Ectodermal cell (in vitro differentiated cells): Measurements from ENCODE around the gene NDUFV3.

ENCODE experiments used
- H3K27ac ChIP-seq: 2 replicates; pipeline ENCODE4 v1.7.0; 2013; ENCODE audit warnings: mild to moderate bottlenecking, low read depth, low read length; ENCODE audit not compliant: insufficient read depth, poor library complexity, severe bottlenecking
- H3K27me3 ChIP-seq: 2 replicates; pipeline ENCODE4 v1.7.0; 2013; ENCODE audit warnings: mild to moderate bottlenecking, low read length; ENCODE audit not compliant: insufficient read depth, control insufficient read depth, poor library complexity, severe bottlenecking
- H3K36me3 ChIP-seq: one replicate; pipeline ENCODE4 v1.7.0; 2013; ENCODE audit warnings: low read length; ENCODE audit not compliant: control insufficient read depth, insufficient read depth
- H3K4me1 ChIP-seq: one replicate; pipeline ENCODE4 v1.7.0; 2013; ENCODE audit warnings: low read length; ENCODE audit not compliant: control insufficient read depth, insufficient read depth
- H3K4me3 ChIP-seq: 2 replicates; pipeline ENCODE4 v1.7.0; 2013; ENCODE audit warnings: low read depth, low read length, control low read depth; ENCODE audit not compliant: insufficient read depth
- H3K9me3 ChIP-seq: 2 replicates; pipeline ENCODE4 v1.7.0; 2013; ENCODE audit warnings: mild to moderate bottlenecking, low read length, moderate library complexity; ENCODE audit not compliant: control insufficient read depth
- WGBS, 2 experiments: methylation state at CpG; one replicate each; pipeline ENCODE4 v1.1.7; 2013; ENCODE audit warnings: missing lambda C conversion rate in 2 of 2; 5-methylcytosine and 5-hydroxymethylcytosine counted together

NDUFV3 gene

GRCh38 chr21:42849759-42850412, 43.2 kb upstream of the NDUFV3 start:
- H3K4me3 ChIP-seq = no peak overlapping the region
- peaks cover 30% of the 10 kb centered on the region for H3K36me3 ChIP-seq
- H3K4me1 ChIP-seq = no peaks in the 10 kb centered on the region
- H3K27ac ChIP-seq = no peak overlapping the region
- H3K9me3 ChIP-seq = no peaks in the 10 kb centered on the region
- WGBS, 2 experiments = 95 to 98% methylated on average over 29 of the region's 29 CpGs
- H3K27me3 ChIP-seq = no peaks in the 10 kb centered on the region

GRCh38 chr21:42850463-42850862, 42.6 kb upstream of the NDUFV3 start:
- 90 to 92% methylated on average over 10 of the region's 10 CpGs for WGBS, 2 experiments
- no peaks in the 10 kb centered on the region for H3K4me1 ChIP-seq
- no peaks in the 10 kb centered on the region for H3K27me3 ChIP-seq
- peaks cover 35% of the 10 kb centered on the region for H3K36me3 ChIP-seq
- H3K27ac ChIP-seq = no peak overlapping the region
- no peaks in the 10 kb centered on the region for H3K9me3 ChIP-seq
- no peak overlapping the region for H3K4me3 ChIP-seq

DNA sequence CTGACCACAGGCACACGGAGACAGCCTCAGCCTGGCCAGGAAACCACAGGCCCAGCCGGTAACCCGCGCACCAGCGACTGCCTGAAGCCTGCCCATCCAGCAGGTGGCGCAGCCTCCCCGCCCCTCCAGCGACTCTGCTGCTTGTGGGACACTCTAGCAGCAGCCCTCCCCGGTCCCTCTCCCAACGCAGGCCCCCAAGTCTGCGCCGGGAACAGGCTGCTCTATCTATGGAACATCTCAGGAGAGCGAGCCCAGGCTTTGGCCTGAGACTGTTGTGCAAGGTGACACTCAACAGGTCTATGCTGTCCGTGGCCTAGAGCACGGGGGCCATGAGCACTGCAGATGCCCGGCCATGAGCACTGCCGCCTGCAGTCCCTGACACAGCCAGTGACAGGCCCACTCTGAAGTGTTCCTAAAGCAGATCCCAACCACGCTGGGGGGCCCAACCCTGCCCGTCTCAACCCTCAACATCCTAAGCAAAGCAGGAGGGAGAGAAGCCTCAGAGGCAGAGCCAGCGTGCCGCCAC, 42.2 kb upstream of the NDUFV3 start:
- H3K4me1 ChIP-seq = no peaks in the 10 kb centered on the region
- no peaks in the 10 kb centered on the region for H3K9me3 ChIP-seq
- H3K4me3 ChIP-seq = no peak overlapping the region
- WGBS, 2 experiments = 89 to 91% methylated on average over 21 of the region's 21 CpGs
- H3K36me3 ChIP-seq = peaks cover 39% of the 10 kb centered on the region
- H3K27me3 ChIP-seq = no peaks in the 10 kb centered on the region
- H3K27ac ChIP-seq = no peak overlapping the region

- Histone ChIP-seq H3K27me3 (no peaks in the 10 kb centered on the region), H3K36me3 (peaks cover 42% of the 10 kb centered on the region)
These were observed 41.1 kb upstream of the NDUFV3 start for GRCh38 chr21:42851812-42852665.

GRCh38 chr21:42852925-42853570, 40.1 kb upstream of the NDUFV3 start:
- peaks cover 43% of the 10 kb centered on the region for H3K36me3 ChIP-seq
- WGBS, 2 experiments = 95 to 96% methylated on average over 20 of the region's 20 CpGs
- no peak overlapping the region for H3K27ac ChIP-seq
- H3K4me3 ChIP-seq = no peak overlapping the region
- no peaks in the 10 kb centered on the region for H3K27me3 ChIP-seq
- no peaks in the 10 kb centered on the region for H3K4me1 ChIP-seq
- no peaks in the 10 kb centered on the region for H3K9me3 ChIP-seq

More at GRCh38 chr21:42851812-42852665, 41.1 kb upstream of the NDUFV3 start:
- Histone ChIP-seq H3K27ac (no peak overlapping the region), H3K9me3 (no peaks in the 10 kb centered on the region), H3K4me1 (no peaks in the 10 kb centered on the region), H3K4me3 (no peak overlapping the region)
- WGBS, 2 experiments = 95 to 96% methylated on average over 19 of the region's 19 CpGs

DNA sequence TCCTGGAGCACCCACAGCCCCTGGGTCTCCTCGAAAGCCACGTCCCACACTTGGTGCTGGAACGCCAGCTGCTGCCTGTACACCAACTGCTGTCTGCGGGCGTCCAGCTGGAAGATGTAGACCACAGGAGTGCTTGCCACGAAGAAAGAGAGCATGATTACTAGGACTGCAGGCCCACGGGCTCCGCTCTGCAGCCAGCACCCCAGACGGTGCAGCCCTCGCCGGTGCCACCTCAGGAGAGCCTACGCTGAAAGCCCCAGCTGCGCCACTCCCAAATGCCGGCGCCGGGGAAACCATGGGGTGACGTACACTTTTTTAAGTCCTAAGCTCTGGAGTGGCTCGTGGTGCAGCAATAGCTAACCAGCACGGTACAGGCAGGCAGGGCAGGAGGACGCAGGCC, 39.5 kb upstream of the NDUFV3 start:
- Histone ChIP-seq H3K27me3 (no peaks in the 10 kb centered on the region), H3K36me3 (peaks cover 46% of the 10 kb centered on the region)
- 95 to 96% methylated on average over 20 of the region's 20 CpGs for WGBS, 2 experiments

DNA sequence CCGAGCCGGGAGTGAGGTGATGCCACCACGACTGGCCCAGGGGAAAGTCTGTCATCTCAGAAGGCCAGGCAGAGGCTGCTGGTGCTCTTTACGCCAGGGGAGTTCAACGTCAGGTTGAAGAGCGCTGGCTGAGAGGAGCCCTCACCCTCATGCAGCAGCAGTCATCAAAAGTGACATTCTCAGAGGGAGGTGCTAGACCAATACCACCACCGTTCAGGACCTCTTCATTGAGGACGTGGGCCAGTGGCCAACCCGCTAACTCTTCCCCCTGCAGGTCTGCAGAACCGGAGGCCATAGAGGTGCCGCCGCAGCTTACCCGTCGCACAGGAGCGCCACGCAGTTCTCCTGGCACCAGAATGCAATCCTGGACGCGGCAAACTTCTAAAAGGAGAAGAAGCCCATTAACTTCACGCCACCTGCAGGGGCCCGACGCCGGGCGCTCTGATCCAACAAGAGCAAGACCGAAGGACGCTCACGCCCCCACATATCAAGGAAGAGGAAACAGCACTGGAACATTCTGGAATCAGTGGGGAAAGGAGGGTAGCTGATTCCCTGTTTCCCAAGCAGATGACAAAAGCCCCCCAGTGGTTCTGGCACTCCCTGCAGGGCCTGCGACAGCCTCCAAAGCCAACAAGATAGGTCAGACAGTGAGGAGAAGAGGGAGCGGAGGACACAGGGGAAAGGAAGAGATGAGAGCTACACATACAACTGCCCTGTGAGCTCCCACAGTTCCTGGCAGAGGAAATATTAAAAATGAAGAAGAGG, 38.7 kb upstream of the NDUFV3 start:
- Histone ChIP-seq H3K27ac (no peak overlapping the region), H3K27me3 (no peaks in the 10 kb centered on the region), H3K4me1 (no peaks in the 10 kb centered on the region), H3K4me3 (no peak overlapping the region), H3K9me3 (no peaks in the 10 kb centered on the region), H3K36me3 (peaks cover 48% of the 10 kb centered on the region)
- 94 to 96% methylated on average over 28 of the region's 28 CpGs for WGBS, 2 experiments

More for the DNA sequence above, 39.5 kb upstream of the NDUFV3 start:
- Histone ChIP-seq H3K27ac (no peak overlapping the region), H3K9me3 (no peaks in the 10 kb centered on the region), H3K4me1 (no peaks in the 10 kb centered on the region), H3K4me3 (no peak overlapping the region)

GRCh38 chr21:42855171-42855936, 37.8 kb upstream of the NDUFV3 start:
- WGBS, 2 experiments = 95 to 96% methylated on average over 19 of the region's 19 CpGs

GRCh38 chr21:42855937-42856335, 37.2 kb upstream of the NDUFV3 start:
- WGBS, 2 experiments = 95 to 98% methylated on average over 18 of the region's 18 CpGs

More at GRCh38 chr21:42855171-42855936, 37.8 kb upstream of the NDUFV3 start:
- Histone ChIP-seq H3K27ac (no peak overlapping the region), H3K27me3 (no peaks in the 10 kb centered on the region), H3K4me1 (no peaks in the 10 kb centered on the region), H3K36me3 (peaks cover 42% of the 10 kb centered on the region), H3K4me3 (no peak overlapping the region), H3K9me3 (no peaks in the 10 kb centered on the region)

More at GRCh38 chr21:42855937-42856335, 37.2 kb upstream of the NDUFV3 start:
- peaks cover 42% of the 10 kb centered on the region for H3K36me3 ChIP-seq
- no peaks in the 10 kb centered on the region for H3K9me3 ChIP-seq
- H3K4me3 ChIP-seq = no peak overlapping the region
- no peaks in the 10 kb centered on the region for H3K27me3 ChIP-seq
- H3K27ac ChIP-seq = no peak overlapping the region
- no peaks in the 10 kb centered on the region for H3K4me1 ChIP-seq
